HFFc6 (cell line): ENCODE measurements around the gene MALAT1. TPM values are rescaled to one million over a fixed set of nuclear protein-coding genes. Genes with fewer than 3 reads are reported as not detected.

Experiments
- DNase-seq: peaks from one replicate; pipeline ENCODE4 v3.0.0-alpha.2; 2018
- H3K27ac Mint-ChIP-seq: 2 replicates; pipeline ENCODE4 v1.8.0; 2020; ENCODE audit warnings: mild to moderate bottlenecking, mixed read lengths
- H3K27me3 Mint-ChIP-seq: 2 replicates; pipeline ENCODE4 v1.8.0; 2021; ENCODE audit warnings: mild to moderate bottlenecking, moderate library complexity, mixed read lengths; ENCODE audit not compliant: insufficient read depth
- H3K36me3 Mint-ChIP-seq: 2 replicates; pipeline ENCODE4 v1.8.0; 2021; ENCODE audit warnings: low read depth, mixed read lengths
- H3K4me1 Mint-ChIP-seq: 2 replicates; pipeline ENCODE4 v1.8.0; 2020; ENCODE audit warnings: low read depth, mixed read lengths
- H3K4me3 Mint-ChIP-seq: 2 replicates; pipeline ENCODE4 v1.8.0; 2020; ENCODE audit warnings: mild to moderate bottlenecking, moderate library complexity, mixed read lengths
- H3K9me3 Mint-ChIP-seq: 2 replicates; pipeline ENCODE4 v1.8.0; 2020; ENCODE audit warnings: mild to moderate bottlenecking, mixed read lengths
- total RNA-seq, 6 experiments: library from RNA; stranded (reverse); fragmentation: NEBNext Ultra II Directional; extraction: Animal tissue kit (Norgen Biotek cat#: 25700); gene quantifications; 2 replicates in 1 of 6; 3 replicates in 5 of 6; pipeline ENCODE4 v1.2.3, GENCODE V29; 2021
- TF ChIP-seq, protein P1 (sequence below): fragments of 200-600 bp; sonication (generic); IDR thresholded peaks from 2 replicates; pipeline ENCODE4 v1.5.0; 2021; ENCODE audit warnings: antibody characterized with exemption, mild to moderate bottlenecking

MALAT1 gene
- total RNA-seq, 6 experiments from 2014 or later, result 3,136 to 4,087 (median 3,570) TPM

DNA sequence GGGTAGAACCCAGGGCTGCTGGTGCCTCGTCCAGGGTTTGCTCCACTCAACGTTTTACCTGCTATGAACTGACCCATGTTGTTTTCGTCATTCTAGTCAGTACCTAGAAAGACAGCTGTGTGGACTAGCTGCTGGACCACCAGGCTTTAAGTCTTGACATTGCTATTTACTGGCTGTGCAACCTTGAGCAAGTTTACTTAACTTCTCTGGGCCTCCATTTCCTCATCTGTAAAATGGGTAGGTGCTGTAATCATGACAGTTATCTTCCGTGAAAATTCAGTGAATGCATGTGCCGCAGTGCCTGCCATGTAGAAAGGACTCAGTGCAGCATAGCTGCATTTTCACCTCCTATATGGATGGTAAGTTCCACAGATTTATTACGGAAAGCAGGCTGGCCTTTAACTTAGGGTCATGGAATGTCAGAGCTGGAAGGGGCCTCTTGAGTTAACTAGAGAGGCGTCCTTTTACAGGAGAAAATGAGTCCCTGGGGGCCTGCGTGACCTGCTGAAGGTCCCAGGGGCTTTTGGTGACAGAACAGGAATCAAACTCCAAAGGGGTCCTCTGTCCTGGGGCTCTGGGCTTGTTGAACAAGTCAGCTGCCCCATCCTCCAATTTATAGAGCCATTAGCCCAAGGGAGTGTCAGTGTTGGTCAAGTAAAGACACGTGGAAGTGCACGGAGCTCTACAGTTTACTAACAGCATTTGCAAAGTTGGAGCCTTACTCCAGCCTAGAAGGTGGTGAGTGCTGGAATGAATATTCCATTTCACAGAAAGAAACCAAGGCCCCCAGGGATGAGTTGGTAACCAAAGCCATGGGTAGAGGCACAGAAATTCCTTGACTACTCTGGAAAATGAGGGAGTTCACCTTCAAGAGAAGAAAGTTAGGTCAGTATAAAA, 12.0 kb upstream of the MALAT1 start:
- DNase-seq, result no peak
- peak overlapping the region; percentile 99 for H3K27ac Mint-ChIP-seq
- H3K36me3 Mint-ChIP-seq, result no peaks in the 10 kb centered on the region
- TF ChIP-seq, protein P1, sequence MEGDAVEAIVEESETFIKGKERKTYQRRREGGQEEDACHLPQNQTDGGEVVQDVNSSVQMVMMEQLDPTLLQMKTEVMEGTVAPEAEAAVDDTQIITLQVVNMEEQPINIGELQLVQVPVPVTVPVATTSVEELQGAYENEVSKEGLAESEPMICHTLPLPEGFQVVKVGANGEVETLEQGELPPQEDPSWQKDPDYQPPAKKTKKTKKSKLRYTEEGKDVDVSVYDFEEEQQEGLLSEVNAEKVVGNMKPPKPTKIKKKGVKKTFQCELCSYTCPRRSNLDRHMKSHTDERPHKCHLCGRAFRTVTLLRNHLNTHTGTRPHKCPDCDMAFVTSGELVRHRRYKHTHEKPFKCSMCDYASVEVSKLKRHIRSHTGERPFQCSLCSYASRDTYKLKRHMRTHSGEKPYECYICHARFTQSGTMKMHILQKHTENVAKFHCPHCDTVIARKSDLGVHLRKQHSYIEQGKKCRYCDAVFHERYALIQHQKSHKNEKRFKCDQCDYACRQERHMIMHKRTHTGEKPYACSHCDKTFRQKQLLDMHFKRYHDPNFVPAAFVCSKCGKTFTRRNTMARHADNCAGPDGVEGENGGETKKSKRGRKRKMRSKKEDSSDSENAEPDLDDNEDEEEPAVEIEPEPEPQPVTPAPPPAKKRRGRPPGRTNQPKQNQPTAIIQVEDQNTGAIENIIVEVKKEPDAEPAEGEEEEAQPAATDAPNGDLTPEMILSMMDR, result no peak
- H3K4me3 Mint-ChIP-seq, result peak overlapping the region; percentile 53
- H3K27me3 Mint-ChIP-seq, result peaks cover 11% of the 10 kb centered on the region
- H3K4me1 Mint-ChIP-seq, result peaks cover 79% of the 10 kb centered on the region
- H3K9me3 Mint-ChIP-seq, result no peaks in the 10 kb centered on the region

DNA sequence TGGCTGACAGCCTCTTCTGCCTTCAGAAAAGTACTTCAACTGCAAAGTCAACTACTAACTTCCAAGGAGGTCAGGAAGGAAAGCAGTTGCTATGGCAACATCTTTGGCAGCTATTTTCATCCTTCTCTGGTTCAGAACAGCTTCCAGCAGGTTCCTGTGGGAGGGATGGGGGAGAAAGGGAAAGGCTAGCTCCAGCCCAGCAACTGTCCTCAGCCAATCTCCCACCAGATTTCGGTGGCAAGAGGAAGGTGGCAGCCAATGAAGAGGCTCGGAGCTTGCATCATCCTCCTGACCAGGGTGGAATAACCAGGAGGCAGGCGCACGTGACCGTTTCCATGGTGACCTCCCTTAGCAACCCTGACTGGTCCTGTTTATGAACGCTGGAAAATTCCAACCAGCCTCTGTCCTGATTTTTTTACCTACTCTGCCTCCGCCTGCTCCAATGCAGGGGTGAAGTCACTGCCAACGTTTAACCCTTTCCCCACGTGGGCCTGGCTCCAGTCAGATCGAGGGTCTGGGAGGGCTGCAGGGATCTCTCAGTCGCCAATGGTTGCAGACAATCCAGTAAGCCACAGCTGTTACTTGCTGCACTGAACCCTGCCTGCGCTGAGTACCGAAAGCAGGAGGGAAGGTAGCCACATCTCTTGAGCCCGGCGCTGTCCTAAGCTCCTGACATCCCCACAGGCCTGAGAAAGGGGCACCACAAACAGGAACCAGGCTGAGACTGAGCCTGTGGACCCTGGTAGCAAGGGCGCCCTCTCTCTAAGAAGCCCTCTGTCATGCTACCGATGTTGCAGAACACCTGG, 11.2 kb upstream of the MALAT1 start:
- TF ChIP-seq, protein P1, result peak; percentile 12; the same call in 1 of the 2 replicates
- Mint-ChIP-seq H3K27me3 (peaks cover 16% of the 10 kb centered on the region), H3K9me3 (no peaks in the 10 kb centered on the region), H3K27ac (peak overlapping the region; percentile 99), H3K4me3 (peak overlapping the region; percentile 81), H3K4me1 (peaks cover 79% of the 10 kb centered on the region), H3K36me3 (no peaks in the 10 kb centered on the region)
- peak; percentile 100 for DNase-seq

DNA sequence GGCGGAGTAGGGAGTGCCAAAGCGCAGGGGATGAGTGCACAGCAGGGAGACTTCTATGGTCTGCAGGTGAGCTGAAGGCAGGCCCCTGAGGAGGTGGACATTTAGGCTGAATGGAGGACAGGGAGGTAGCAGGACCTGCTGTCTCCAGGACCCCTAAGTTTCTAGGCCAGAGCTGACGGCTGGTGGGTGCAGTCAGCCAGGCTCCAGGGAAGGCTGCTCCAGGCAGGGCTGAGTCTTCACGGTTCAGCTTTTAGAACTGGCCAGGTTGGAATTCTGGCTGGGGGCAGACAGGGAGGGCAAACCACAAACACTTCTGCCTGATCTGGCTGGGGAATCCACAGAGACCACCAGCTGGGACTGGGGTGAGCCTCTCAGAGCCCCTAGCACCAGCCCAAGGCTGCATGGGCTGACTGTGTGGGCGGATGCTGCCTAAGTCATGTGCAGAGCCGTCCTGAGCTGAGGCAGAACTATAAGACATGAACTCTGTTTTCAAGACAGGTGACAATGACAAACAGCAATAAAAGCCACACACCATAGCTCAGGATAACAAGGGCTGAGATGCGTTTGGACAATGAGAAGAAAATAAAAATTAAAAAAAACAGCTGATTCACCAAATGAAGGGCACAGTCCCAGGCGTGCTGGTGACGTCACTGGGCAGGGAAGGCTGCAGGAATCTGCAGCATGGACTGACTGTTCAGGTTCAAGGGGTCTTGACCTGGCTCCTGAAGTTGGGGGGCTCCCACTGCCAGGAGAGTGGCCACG, 10.4 kb upstream of the MALAT1 start:
- TF ChIP-seq, protein P1, result no peak; the same call in 1 of the 2 replicates
- Mint-ChIP-seq H3K4me3 (peak overlapping the region; percentile 81), H3K27me3 (peaks cover 17% of the 10 kb centered on the region), H3K9me3 (no peaks in the 10 kb centered on the region), H3K27ac (peak overlapping the region; percentile 99), H3K4me1 (peaks cover 86% of the 10 kb centered on the region), H3K36me3 (no peaks in the 10 kb centered on the region)
- DNase-seq, result peak; percentile 71

DNA sequence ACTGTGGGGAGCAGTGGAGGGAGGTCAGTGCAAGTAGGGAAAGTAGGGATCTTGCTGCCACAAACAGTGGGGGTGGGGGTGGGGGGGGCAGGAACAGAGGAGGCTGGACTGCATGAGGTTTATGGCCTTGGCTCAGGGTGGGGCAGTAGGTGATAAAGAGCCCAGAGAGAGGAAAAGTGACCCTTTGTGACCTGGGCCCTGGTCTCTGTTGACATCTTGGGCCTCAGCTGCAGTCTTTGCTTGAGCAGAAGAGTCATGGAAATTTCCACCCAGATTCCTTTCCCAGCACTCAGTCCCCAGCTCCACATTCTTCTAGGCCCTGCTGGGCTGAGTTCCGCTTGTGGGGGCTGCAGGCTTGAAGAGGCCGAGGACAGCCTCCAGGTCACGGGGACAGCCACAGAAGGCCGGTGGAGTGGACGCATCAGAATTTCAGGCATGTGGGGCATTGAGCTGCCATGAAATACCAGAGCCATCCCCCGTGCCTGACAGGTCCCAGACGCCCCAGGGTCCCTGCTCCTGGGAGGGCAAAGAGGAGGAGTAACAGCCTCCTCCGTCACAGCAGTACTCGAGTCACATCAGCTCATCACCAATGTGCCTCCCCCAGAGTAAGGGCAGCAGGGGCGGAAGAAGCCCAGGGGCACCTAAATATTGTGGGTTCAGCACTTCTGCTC, 9.7 kb upstream of the MALAT1 start:
- H3K9me3 Mint-ChIP-seq, result no peaks in the 10 kb centered on the region
- H3K36me3 Mint-ChIP-seq, result no peaks in the 10 kb centered on the region
- H3K4me1 Mint-ChIP-seq, result peaks cover 94% of the 10 kb centered on the region
- peak overlapping the region; percentile 99 for H3K27ac Mint-ChIP-seq
- peak overlapping the region; percentile 81 for H3K4me3 Mint-ChIP-seq
- TF ChIP-seq, protein P1, result no peak
- H3K27me3 Mint-ChIP-seq, result peaks cover 17% of the 10 kb centered on the region
- DNase-seq, result peak; percentile 98
